ENCODE results near the gene SCFD2.
"Not testable (repeated sequence)": the region's sequence is repeated elsewhere in the genome, so short reads cannot be mapped to it uniquely, and the experiment has no call there.

The SCFD2 gene

DNA sequence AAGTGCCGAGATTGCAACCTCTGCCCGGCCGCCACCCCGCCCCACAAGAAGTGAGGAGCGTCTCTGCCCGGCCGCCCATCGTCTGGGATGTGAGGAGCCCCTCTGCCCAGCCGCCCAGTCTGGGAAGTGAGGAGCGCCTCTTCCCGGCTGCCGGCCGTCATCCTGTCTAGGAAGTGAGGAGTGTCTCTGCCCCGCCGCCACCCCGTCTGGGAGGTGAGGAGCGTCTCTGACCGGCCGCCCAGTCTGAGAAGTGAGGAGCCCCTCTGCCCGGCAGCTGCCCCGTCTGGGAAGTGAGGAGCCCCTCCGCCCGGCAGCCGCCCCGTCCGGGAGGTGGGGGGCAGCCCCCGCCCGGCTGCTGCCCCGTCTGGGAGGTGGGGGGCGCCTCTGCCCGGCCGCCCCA, 226.6 kb downstream of the SCFD2 start:
- DNase-seq (ENCODE audit: low read depth in 2 of 2), result not testable (repeated sequence)

DNA sequence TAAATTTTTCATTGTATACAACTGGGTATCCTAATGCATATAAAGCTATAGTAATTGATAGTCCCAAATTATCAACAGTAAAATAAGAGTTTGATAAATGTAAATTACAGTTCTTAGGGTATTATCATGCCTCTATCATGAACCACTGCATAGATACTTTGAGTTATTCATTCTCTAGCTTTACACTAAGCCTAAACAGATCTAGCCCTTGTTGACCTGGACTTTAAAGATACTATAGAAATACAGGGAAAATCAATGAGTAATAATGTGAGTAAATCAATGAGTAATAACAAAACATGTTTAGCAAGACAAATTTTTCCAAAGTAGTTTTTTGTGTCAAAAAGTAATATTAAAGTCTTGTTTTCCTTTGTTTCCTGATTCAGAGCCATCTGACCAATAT, 228.4 kb downstream of the SCFD2 start:
- DNase-seq (ENCODE audit: low read depth in 2 of 2), result no peak

DNA sequence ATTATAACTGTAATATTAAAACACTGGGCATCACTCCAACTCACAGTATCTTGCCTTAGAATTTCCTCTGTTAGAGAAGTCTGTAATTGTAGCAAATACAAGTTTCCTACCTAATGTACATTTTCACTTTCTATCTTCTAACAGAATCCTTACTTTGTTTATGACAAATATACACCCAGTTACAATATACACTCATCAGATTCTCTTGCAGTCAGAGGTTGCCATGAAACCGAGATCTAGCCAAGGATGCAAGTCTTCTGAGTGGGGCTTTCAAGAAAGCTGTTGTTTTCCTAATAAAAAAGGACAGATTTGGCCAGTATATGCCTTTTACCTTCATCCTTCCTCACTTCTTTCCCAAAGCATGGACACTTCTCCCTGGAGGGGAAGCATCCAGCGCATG, 228.9 kb downstream of the SCFD2 start:
- no peak for DNase-seq (ENCODE audit: low read depth in 2 of 2)

DNA sequence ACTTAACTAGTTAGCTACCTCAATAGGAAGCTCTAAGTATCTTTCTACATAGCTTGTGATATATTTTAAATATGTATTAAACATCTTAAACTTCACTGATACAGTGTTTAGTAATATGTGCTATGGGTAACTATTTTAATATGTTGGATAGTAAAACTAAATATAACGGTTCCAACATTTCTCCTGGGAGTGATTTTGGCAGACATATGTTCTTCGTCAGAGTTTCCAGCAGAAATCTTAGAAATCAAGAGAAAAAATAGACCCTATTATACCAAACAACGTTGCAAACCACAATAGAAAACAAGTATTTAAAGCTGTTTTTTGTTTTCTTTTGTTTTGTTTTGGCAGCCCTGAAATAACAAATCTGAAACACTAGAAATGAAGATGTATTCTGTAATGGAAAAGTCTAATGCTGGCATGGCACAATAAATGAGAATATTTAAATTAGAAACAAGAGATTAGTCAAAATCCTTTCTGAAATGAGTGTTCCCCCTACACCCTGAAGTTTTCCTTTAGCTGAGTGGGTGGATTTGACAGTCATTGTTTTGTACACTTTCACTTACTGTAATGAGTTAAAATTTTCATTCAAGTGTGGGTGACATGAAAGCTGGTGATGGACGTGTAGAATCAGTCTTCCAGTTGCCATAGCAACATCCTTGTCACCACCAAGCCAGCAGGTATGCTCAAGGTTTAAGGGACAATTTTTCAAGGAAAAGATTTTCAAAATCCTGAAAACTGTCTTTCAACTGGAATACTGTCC, 233.5 kb downstream of the SCFD2 start:
- DNase-seq (ENCODE audit: low read depth in 2 of 2), result no peak

DNA sequence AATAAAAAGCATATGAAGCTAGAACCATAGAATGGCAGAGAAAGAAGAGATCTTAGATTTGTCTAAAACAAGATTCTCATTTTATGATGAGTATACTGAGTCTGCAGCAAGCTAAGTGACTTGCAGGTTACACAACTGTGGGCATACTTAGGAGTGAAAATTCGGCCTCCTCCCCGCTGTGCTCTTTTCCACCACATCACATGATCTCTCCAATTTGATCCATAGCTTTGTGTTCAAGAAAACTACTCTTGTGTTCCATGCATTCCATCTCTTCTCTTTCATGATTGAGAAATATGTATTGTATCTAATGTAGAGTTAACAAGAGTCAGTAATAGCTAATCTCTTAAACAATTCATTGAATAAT, 234.3 kb downstream of the SCFD2 start:
- DNase-seq (ENCODE audit: low read depth in 2 of 2), result no peak

DNA sequence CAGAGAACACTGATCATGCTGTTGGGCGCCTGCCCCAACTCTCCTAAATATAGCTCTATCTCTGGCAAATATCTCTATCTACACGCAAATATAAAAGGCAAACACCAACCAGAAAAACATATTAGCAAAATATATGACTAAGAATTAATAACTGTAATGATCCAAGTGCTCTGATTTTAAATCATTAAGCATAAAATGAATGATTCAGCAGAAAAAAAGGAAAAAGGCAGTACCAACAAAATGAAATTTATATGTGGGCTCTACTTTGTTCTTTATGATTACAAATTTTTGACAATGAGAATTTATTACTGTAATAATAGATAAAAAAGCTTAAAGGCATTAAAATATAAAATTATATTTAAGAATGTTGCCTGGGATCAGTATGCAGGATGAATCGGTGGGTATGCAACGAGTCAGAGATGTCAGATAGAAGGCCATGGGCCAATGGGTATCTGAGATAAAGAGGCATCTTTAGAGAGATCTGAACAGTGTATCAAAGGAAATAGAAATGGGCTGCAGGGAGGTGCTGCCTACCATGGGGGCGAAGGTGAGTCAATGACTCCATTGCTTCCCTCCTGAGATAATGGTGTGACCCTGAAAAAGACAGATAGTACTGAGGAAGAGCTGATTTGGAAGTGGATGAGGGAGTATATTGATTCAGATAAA, 234.8 kb downstream of the SCFD2 start:
- no peak for DNase-seq (ENCODE audit: low read depth in 2 of 2)

DNA sequence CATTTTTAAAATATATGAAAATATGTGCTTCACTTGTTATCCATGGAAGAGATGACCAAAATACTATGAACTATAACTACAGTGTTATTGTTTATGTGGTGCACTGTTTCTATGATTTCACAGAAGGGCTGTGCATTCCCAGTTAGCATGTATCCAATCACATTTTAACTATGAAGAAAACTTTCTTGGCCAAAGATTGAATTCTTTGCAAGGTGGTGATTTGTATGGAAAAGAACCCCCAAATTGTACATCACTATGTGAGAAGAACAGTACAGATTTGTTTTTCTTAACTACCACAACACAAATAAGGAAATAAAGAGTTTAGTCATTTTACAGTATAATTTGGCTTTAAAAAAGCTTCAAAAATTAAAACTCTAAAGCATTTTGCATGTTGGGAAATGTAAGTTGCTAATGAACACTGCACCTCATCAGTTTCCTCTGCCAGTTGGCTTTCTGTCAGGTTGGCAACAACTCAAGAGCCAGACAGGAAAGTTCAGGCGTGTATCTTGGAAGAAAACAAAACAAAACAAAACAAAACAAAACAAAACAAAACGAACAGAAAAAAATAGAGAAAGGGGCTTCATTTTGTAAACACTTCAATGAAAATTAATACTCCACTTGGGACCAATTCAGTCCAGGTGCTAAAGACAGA, 237.0 kb downstream of the SCFD2 start:
- no peak for DNase-seq (ENCODE audit: low read depth in 2 of 2)

DNA sequence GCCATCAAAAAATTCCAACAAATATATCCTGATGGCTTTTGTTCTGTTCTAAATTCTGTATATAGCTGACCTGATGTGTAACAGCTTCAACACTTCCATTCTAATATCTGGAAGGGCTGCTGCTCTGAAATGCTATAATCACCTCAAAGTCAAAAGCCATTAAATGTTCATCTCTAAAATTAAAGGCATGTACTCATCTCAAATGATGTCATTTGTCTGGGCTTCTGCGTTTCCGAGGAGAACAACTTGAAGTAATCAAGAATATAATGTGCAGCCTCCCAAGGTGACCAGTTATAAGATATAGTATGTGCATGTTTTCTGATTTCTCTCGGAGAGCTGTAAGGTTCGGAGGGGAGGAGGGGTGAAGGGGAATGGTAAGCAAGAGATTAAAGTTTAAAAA, 237.6 kb downstream of the SCFD2 start:
- no peak for DNase-seq (ENCODE audit: low read depth in 2 of 2)

DNA sequence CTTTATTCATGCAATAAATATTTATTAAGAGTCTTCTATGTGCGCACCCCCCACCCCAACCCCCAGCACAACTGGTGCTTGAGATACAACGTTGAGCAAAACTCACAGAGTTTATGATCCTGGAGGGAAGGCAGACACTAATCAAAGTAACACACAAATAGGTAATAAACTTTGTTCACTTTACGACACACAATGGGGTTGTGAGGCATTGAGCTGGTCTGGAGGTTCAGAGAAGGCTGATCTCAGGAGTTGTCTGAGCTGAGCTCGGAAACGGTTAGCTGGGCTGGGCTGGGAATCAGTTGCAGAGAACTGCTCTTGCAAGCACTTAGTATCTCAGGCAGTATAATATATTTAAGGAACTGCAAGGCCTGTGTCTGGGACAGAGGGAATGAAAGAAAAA, 238.5 kb downstream of the SCFD2 start:
- DNase-seq (ENCODE audit: low read depth in 2 of 2), result no peak

DNA sequence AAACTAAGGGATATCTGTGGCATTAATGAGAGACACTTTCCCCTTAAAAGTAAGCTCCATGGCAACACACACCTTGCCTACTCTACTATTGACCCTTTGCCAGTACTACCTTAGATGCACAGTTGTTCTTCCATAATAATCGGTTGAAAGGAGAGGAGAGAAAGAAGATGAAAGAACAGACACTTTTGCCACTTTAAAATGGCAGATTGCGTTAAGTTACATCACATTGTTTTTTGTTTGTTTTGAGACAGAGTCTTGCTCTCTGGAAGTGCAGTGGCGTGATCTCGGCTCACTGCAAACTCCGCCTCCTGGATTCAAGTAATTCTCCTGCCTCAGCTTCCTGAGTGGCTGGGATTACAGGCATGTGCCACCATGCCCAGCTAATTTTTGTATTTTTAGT, 239.8 kb downstream of the SCFD2 start:
- DNase-seq (ENCODE audit: low read depth in 2 of 2), result no peak

DNA sequence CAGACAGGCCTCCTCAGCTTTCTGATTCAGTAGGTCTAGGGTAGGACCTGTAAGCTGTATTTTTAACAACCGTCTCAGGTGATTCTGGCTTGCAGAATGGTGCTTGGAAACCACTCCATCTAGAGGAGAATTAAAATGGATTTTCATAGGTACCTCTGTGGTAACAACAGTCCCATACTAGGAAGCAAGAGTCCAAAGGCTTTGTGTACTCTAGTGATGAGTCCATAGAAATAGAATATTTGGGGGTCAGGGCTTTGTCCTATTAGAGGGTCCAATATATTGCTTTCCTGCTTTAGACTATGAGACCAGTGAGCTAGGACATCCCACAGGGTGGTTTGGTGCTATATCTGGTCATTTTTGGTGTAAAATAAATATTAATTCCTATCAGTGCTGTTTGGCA, 242.0 kb downstream of the SCFD2 start:
- no peak for DNase-seq (ENCODE audit: low read depth in 2 of 2)

DNA sequence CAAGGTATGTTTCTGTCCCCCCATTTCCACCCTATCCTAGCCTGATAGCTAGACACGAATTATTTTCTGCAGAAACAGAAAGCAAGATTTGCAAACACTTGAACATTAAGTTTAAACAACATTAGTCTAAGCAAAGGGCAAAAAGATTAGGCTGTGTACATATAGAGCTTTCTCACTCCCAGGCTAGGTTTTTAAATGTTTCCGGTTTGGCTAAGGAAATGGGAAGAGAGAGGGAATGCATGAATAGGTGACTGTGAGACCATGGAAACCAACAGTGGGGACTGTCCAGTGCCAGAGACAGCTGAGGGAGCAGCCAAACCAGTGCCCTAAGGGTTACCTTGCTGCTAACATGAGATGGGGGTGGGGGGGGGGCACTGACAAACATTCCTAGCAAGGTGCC, 242.7 kb downstream of the SCFD2 start:
- DNase-seq (ENCODE audit: low read depth in 2 of 2), result no peak

DNA sequence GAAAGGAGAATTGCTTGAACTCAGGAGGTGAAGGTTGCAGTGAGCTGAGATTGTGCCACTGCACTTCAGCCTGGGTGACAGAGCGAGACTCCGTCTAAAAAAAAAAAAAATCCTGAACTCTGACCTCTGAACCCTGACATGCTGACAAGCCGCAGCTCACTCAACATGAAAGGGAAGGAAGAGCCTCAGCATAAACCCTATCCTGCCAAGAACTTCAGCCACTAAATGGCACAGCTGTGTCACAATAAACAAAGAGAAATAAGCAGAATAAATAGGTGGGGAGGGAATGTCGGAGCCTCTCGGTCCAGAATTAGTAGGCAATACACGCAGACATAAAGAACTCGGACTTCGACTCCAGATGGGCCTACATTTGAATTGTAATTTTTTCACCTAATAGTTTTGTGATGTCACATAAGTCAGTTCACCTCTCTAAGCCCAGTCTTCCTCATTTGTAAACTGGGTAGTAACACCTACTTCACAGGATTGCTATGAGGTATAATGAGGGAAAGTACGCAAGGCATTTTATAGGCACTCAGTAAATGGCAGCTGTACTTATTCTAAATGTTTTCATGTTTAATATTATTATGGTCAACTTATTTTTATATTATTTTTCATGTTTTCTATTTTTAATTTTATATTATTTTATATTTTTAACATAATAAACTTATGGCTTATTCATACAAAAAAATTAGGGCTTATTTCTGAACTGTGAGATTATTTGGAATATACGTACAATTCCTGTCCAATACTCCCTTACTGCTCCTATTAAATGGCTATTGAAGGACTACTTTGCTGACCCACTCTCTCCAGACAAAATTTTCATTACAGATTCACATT, 243.4 kb downstream of the SCFD2 start:
- DNase-seq (ENCODE audit: low read depth in 2 of 2), result no peak

DNA sequence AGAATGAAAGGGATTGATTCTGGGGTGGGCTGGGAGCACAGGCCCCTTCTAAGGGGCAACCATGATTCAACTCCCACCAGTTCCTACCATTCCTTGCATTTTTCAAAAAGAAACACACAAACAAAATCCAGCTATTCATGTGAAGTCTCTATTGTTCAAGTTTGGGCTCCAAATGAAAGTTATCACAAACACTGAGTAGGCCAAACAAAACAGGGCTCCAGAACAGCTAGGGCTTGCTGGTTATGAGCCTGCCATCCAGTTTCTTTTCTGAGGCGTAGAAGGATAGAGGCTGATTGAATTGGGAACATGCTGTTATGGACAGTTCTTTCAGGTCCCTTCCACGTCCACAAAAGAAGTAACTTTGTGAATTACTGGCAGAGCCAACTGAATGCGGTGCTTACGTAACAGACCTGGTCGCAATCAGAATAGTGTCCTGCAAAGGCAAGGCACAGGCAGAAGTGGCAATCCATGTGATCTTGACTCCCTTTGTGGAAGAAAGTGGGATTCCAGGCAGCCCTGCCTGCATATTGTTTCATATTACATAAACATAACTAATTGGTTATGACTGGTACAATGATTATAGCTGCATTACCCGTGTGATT, 244.5 kb downstream of the SCFD2 start:
- no peak for DNase-seq (ENCODE audit: low read depth in 2 of 2)

DNA sequence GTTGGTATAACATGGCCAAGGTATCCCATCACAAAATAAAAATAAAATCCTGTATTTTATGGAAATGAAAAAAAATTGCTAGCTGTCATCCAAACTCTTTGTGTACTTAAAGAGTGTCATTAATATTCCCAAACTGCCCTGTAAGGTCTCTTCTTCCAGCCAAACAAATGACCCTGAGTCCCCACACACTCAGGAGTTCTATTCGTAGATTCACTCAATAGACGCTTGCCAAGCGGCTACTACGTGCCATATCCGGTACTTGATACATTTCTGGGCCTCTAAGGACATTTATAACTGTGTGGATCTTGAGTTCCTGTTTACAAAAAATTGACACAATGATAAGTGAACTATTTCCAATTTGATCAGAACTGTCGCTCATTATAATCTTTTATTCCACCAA, 245.1 kb downstream of the SCFD2 start:
- DNase-seq (ENCODE audit: low read depth in 2 of 2), result no peak

DNA sequence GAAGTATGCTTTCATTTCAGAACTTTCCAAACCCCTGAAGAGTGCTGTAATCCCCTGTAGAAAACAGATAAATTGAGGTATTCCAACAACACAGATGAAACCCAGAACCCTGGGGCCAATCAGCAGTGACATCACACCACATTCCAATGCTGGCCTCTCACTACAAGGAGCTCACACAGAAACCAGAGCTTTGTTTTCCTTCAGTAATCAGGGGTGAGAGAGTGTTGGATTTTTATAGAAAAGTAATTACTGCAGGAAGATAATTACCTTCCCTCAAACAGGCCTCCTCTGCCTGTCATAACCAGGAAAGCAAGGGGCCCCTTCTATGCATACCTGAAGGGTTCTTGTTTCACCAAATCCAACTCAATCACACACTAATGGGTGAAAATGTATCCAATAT, 246.2 kb downstream of the SCFD2 start:
- DNase-seq (ENCODE audit: low read depth in 2 of 2), result no peak

DNA sequence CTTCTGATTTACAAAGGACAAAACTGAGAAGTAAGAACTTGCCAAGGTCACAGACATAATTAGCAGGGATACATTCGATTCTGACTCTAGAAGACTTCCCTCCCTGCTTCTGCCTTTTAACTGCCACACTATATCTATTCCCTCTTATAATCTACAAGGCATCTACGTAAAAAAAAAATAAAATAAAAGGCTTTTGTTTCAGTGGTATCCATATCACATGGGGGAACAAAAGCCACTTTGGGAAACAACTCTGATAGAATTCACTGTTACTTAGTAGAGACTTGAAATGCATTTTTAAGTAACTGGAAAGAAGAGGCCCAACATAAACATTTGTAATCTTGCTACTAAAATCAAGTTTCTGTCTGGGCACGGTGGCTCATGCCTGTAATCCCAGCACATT, 247.2 kb downstream of the SCFD2 start:
- no peak for DNase-seq (ENCODE audit: low read depth in 2 of 2)

DNA sequence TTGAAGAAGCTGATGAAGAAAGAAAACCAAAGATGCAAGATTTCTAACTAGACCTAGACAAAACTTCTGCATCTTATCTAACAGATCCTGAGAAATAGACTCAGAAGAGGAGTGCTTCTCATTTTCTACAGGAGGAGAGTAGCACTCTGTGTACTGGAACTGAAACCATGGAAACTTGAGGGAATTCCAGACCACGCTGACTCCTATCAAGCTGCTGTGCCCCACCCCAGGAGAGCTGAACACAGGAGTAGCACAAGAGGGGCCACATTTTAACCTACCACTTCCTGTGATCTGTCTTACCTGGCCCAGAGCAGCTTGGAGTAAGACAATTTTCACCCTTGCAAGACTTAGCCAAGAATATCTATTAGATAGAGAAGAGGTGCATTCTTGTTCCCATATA, 248.9 kb downstream of the SCFD2 start:
- DNase-seq (ENCODE audit: low read depth in 2 of 2), result no peak

DNA sequence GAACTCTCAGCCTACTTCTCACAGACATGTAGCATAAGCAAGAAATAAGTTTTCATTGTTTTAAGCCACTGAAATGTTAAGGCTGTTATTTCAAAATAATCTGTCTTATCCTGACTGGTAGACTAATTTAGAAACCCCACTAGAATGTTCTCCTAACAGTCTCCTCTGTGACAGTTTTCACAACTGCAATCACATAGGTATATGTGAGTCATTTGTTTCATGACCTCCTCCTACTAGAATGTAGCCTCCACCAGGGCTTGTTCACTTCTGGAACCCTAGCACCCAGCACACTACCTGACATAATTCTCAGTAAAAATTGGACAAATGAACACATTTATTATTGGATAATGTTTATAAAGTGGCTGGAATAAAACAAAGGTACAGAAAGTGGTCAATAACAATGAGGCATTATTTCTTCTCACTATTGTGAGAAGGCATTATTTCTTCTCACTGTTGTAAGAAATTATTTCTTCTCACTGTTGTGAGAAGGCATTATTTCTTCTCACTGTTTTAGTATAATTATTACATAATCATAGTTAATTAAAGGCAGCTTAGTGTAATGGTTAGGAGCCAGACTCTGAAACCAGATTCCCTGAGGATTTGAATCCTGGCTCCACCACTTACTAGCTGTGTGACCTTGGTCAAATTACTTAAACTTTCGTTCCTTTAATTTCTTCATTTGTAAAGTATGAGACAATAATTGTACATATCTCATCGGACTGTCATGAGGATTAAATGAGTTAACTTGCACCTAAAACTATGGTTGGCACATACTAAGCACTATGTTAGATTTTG, 252.2 kb downstream of the SCFD2 start:
- DNase-seq (ENCODE audit: low read depth in 2 of 2), result no peak

DNA sequence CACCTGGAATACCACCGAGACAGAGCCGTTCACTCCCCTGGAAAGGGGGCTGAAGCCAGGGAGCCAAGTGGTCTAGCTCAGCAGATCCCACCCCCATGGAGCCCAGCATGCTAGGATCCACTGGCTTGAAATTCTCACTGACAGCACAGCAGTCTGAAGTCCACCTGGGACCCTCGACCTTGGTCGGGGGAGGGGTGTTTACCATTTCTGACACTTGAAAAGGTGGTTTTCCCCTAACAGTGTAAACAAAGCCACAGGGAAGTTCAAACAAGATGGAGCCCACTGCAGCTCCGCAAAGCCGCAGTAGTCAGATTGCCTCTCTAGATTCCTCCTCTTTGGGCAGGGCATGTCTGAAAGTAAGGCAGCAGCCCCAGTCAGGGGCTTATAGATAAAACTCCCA, 260.5 kb downstream of the SCFD2 start:
- no peak for DNase-seq (ENCODE audit: low read depth in 2 of 2)

DNA sequence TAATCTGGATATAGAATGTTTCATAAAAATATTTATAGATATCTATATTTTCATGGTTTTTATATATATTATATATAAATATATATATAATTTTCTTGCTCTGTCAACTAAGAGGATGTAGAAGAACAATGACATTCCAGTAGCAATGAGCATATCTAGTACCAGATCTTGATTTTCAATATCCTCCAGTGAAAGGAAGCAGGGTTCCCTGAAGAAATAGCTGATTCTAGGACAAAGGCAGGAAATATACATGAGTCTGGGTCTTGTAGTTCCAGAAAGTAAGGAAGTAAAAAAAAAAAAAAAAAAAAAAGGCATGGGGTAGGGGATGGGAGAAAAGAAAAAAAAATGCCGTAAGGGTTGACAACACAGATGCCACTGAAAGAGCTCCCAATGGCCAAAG, 262.4 kb downstream of the SCFD2 start:
- no peak for DNase-seq (ENCODE audit: low read depth in 2 of 2)

Data from stimulated activated CD8-positive, alpha-beta memory T cell treated with anti-CD3 and anti-CD28 coated beads, Interleukin-7, amount 100 ng/mL, for 1 hour (primary cell).